GM19240 (cell line): Measurements from ENCODE around the gene F12.
A peak's percentile ranks its signal among the peaks of the same experiment; 100 is the strongest.
"Not testable (repeated sequence)": the region's sequence is repeated elsewhere in the genome, so short reads cannot be mapped to it uniquely, and the experiment has no call there.

Source experiments
- DNase-seq: peaks from one replicate; pipeline ENCODE4 v3.0.0; 2011; ENCODE audit warnings: low spot score; ENCODE audit not compliant: insufficient read length

F12 gene

DNA sequence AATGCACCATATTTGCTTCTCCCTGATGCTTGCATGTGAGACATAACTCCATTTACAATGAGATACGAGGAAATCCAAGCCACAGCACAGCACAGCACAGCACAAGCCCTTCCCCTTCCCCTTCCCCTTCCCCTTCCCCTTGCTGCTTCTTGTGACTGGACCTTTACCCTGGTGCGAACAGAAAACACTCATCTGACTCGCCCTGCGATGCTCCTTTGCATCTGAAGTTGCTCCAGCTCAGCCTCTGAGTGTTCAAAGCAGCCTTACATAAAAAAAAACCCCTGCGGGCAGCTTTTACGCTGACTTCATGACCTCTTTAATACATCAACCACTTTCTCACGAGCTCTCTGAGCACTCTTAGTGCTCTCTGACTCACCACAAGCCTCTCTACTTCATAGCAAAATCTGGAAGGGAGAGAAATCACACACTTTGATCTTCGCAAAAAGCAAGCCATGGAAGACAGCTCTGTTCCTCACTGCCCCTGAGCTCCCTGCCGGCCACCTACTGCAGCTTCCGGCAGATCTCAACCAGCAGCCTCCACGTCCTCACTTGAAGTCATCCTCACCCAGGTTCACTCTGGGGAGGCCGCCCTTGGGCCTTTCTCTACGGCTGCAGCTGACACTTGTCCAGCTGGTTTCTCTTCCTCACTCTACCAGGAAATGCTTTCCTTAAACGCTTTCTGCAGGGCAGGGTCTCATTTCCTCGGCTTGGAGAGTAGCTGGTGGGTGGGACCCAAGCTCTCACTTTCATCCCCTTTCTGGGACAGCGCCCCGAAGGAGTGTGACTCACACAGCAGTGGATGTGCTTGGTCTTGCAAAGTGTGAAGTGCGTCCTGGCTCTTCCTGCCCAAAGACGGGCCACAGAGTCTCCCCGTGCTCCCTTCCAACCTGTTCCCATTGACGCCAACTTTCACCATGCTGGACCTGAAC is 19.9 kb downstream of the F12 start:
- DNase-seq = peak; percentile 62

DNA sequence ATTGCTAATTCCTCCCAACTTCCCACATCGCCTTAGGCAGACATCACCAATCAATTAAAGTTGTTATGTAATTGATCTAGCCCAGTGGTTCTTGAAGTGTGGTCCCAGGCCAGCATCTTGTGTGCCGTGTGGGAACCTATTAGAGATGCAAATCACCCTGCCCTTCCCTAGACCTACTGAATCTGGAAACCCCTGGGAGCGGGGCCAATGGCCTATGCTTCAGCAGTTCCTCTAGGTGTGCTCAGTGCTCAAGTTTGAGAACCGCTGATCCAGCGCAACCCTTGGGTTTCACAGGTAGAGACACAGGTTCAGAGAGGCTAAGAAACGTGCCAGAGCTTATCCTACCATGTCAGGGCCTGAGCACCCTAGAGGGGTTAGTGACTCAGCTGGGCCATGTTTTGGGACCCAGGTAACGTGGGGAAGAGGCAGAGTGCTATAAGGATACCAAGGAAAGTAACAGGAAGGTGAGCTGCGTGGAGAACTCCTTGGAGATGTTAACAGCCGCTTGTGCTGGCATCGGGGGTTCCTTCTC is 20.8 kb downstream of the F12 start:
- DNase-seq = no peak

DNA sequence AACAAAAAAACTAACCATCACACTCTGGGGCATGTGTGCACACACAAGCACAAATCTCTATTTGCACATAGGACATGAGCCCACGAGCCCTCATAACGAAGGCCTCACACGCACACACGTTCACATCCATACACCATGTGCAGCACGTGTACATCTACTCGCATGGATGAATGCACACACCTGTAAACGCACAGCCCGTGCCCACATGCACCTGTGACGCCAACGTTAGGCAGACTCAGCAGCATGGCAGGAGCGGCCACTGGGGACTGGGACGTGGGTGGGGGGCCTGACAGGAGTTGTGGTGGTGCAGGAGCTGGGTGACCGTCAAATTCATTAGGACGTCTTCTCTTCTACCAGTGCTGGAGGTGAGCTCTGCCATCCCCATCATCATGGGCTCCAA is 22.0 kb downstream of the F12 start:
- DNase-seq = no peak

DNA sequence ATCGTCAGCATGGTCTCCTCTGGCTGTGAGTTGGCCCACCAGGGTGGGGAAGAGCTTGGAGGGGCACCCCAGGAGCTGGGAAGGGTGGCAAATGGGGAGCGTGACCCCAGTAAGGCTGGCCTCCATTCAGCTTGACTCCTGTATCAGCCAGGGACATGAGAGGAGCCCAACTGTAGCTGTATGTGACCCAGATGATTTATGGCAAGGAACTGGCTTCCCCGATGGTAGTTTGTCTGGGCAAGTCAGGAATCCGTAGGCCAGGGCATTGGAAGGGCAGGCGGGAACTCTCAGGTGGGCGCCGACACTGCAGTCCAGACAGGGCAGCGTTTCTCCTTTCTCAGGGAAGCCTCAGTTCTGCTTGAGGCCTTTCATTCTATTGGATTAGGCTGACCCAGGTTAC is 22.8 kb downstream of the F12 start:
- DNase-seq = no peak

DNA sequence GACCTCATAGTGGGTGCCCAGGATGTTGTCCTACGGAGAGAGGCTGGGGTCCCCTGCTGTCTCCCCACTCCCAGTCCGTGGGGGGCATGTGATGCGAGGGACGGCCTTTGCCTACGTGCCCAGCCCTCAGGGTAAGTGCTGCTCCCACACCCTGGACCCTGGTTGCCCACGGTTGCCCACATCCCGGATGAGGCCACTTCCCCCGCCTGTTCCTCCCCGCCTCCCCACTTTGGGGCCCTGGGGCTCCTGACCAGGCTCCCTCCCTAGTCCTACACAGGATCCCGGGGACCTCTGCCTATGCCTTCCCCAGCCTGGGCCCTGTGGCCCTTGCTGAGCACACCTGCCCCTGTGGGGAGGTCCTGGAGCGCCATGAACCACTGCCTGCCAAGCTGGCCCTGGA is 23.6 kb downstream of the F12 start:
- no peak for DNase-seq

DNA sequence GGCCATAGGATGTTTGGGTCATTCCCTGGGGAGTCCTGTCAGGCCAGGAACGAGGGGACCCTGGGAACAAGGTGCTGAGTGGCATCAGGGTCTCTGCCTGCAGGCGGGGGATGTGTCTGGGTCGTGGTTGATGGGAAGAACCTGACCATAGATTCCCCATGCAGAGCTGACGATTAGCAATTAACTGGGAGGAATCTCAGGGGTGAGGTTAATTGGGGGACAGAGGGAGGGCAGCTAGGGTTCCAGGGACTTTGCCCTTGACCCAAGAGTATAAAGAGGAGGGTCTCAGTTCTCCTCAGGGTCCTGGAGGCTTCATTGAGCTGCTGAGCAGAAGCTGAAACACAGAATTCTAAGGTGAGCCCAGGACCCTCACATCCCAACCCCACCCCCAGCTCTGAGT is 25.2 kb downstream of the F12 start, which contains the start of gene SLC34A1:
Gene SLC34A1, plus strand, starts transcription at position 301 of the 400 bp plus-strand sequence. CDS start 1,308 bp downstream, outside the sequence.
- no peak for DNase-seq

DNA sequence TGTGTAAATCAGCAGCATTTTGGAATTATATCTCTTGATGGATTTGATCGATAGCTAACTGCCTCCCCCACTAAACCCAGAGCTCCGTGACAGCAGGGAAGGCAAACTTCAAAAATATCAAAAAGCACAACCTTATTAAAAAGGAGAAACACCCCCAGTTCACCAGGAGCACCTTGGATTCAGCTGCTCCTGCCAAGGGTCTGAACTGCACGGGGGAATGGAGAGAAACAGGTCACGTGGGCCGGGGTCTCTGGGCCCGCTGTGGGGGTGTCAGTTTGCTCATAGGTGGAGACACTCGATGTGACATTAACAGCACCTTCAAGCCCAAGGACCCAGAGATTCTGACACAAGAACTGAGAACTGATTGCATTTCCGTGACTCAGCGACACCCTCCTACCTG is 26.2 kb downstream of the F12 start:
- no peak for DNase-seq

DNA sequence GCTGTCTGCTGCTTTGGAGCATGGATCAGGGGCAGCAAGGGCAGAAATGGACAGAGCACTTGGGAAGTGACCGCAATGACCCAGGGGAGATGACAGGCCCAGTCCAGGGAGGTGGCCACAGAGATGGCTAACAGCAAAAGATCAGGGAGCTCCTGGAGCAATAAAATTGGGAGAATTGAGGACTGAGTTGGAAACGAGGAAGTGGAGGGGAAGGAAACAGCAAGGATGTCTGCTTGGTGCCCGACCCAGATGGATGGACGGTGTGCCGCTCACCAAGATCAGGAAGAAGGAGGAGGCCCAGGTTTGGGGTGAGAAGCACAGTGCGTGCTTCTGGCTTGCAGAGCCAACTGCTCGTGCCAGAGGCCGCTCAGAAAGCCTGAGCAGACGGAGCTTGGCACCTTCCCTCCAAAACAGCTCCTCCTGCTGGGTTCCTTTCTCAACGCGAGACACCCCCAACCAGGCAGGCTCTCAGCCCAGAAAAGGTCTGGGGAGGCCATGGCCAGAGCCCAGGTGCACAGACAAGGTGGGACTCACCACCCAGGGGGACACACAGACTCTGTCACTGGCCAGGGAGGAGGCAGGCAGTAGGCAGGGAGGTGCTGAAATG is 26.8 kb downstream of the F12 start:
- DNase-seq = no peak

DNA sequence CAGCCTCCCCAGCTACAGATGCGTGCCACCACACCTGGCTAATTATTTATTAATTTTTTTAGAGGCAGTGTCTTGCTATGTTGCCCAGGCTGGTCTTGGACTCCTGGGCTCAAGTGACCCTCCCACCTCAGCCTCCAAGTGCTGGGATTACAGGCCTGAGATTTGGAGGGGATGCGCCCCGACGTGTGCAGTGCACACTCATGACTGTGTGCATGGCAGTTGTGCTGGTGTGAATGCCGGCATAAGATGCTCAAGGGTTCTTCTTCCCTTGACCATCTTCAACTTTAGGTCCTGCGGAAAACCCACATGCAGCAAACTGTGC is 28.6 kb downstream of the F12 start:
- DNase-seq = no peak

DNA sequence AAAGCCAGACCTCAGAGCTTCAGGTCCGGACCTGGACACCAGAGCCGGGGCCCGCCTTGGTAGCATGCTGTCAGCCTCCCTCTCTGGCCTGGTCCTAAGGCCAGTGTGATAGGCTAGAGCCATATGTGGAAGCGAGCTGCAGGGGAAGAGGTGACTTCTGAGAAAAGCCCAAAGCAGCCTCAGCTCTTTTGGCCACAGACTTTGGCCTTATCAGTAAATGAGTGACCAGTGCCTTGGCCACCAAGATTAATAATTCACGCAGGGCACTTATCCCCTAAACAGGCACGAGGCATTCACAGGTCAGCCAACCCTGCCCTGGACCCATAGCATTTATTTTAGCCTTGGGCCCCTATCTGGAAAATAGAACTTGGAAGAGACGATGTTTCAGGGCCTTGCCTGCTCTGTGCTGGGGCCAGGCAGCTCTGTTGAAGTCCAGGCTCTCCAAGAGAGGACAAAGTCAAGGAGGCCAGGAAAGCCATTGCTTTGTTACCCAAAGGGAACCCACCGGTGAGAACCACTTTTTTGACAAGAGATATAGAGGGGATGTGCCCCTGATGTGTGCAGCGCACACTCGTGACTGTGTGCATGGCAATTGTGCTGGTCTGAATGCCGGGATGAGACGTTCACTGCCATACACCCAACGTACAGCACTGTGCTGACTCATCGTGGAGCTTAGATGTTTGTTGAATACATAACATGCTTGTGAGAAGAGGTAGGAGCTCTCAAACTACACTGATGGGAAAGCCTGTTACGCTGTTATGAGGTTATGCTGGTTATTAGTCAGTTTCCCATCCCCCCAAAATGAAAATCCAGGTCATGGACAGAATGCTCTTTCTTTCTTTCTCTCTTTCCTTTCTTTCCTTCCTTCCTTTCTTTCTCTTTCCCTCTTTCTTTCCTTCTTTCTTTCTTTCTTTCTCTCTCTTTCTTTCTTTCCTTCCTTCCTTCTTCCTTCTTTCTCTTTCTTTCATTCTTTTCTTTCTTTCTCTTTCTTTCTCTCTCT is 30.2 kb downstream of the F12 start:
- DNase-seq = no peak

DNA sequence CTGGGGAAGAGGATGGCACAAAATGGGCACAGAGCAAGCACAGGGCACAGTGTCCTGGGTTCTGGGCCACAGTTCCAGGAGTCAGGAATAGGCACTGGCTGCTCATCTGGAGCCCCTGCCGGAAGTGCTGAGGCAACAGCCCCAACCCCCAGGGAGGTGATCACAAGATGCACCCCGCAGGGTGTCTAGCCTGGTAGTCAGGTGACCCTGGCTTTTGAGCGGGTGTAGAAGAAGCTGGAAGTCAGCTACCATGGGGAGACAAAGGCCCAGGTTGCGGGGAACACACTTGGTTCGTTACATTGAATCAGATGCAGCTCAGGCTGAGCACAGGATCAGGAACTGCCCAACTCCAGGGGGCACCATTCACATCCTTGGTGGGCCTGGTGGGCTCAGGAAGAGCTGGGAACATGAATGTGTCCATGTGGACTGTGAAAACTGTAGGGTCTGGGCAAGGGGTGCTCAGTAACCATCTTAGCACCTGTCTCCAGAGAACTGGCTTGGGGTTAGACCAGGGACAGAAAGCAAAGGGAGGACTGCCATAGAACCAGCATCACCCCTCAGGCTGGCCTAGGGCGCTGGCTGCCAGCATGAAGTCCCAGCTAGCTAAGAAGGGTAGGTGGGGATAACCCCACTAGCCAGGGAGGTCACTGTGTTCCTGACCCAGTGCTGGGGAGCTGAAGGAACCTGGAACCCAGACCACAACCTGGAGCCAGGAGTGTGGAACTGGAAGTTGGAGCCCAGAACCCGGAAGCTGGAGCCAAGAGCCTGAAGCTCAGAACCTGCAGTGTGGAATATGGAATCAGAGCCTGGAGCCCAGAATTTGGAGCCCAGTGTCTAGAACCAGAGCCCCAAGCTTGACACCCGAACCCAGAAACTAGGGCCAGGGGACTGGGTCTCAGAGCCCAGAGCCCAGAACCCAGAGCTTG is 31.2 kb downstream of the F12 start:
- no peak for DNase-seq

DNA sequence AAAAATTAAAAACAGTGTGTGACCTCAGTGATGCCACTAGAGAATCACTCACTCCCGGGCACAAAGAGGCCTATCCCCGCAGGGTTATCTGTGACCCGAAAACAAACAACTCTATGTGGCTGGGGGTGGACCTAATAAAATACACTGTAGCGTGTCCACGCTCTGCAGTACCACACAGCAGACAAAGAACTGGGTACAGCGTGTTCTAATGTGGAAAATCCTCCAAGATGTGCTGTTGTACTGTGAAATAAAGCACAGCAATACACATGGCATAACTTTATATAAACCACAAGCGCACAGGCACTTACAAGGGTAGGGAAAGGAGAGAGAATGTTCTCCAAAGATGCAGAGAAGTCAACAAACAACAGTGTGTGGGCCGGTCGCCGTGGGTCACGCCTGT is 33.3 kb downstream of the F12 start:
- no peak for DNase-seq

DNA sequence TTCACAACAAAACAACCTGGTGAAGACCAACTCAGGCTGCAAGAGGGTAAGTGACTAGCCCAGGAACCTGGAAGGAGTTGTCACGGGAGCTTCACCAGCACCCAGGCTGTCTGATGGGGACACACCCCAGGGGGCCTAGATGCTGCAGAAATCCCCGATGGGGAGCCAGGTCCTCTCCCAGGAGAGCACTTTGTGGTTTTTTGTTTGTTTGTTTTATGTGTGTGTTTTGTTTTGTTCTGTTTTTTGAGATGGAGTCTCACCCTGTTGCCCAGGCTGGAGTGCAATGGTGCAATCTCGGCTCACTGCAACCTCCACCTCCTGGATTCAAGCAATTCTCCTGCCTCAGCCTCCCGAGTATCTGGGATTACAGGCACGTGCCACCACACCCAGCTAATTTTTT is 33.8 kb downstream of the F12 start:
- not testable (repeated sequence) for DNase-seq

DNA sequence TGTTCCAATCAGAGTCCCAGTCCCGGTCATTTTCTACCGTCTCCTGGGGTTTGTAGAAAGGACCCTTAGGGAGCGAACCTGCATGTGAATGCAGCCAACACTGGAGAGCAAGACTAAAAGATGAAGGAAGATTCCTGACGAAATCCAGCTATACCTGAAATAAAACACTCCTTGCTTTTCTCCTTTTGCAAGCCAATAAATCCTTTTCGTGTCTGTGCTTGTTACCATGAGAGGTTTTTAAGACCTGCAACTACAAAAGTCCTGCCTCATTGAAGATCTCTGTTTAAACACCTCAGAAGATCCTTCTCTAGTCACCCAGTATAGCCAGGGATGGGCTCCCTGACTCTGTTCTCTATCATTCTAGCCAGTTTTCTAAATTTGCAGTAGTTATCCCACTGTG is 35.2 kb downstream of the F12 start:
- no peak for DNase-seq

DNA sequence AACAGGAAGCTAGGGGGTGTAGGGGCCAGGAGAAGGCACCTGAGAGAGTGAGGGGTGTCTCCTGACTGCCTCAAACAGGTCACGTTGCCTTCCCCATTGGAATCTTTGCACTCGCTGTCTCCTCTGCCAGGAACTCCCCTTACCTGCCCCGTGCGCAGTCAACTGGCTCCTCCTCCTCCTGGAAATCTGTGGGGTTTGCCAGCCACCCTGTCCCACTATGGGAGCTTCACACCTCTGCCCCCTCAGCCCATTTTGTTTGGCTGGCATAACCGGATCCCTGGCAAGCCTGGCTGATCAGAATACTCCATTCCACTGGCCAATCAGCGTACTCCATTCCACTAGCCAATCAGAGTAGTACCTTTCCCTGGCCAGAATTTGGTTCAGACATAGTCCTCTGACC is 35.6 kb downstream of the F12 start:
- DNase-seq = no peak

DNA sequence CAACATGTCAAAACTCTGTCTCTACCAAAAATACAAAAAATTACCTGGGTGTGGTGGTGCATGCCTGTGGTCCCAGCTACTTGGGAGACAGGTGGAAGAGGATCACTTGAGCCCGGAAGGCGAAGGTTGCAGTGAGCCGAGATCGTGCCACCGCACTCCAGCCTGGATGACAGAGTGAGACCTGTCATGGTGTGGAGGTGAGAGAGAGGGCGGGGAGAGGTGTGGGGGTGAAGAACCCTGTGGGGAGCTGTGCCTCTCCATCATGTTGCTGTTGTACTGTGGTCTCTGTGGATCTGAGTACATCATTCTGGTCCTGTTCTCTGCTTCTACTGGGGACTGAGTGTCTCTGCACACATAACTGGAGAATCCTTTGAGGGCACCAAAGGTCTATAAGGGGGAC is 36.5 kb downstream of the F12 start:
- no peak for DNase-seq

DNA sequence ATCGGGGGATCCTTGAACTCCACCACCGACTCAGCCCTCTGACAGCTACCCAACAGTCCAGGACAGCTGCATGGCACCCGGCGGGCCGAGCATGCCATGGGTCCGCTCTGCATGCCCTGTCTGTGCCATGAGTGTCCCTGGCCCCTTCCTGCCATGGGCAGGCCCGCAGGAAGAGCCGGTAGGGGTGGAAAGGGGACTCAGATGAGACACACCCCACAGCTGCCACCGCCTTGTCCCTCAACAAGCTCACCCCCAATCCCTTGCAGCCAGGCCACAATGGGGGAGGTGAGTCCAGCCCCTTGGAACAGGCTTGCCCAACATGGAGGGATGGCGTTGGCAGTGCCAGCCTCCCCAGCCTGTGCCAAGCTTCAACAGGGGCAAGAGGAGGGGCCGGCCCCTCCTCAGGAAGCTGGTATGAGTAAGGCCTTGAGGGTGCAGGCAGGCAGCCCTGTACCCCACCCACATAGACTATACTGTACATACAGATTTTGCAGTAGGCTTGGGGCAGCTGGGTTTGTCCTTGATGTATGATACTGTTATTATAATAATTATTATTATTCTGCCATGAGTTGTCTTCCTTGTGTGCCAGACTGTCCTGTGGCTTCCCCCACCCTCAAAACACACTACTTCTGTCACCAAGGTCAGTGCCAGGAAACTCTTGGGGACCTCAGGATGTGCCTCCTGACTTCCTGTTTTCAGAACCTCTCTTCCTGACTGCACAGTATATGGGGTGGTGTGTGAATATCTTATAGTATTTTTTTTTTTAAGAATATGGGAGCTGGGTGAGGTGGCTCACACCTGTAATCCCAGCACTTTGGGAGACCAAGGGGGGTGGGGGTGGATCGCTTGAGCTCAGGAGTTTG is 37.1 kb downstream of the F12 start:
- DNase-seq = no peak

DNA sequence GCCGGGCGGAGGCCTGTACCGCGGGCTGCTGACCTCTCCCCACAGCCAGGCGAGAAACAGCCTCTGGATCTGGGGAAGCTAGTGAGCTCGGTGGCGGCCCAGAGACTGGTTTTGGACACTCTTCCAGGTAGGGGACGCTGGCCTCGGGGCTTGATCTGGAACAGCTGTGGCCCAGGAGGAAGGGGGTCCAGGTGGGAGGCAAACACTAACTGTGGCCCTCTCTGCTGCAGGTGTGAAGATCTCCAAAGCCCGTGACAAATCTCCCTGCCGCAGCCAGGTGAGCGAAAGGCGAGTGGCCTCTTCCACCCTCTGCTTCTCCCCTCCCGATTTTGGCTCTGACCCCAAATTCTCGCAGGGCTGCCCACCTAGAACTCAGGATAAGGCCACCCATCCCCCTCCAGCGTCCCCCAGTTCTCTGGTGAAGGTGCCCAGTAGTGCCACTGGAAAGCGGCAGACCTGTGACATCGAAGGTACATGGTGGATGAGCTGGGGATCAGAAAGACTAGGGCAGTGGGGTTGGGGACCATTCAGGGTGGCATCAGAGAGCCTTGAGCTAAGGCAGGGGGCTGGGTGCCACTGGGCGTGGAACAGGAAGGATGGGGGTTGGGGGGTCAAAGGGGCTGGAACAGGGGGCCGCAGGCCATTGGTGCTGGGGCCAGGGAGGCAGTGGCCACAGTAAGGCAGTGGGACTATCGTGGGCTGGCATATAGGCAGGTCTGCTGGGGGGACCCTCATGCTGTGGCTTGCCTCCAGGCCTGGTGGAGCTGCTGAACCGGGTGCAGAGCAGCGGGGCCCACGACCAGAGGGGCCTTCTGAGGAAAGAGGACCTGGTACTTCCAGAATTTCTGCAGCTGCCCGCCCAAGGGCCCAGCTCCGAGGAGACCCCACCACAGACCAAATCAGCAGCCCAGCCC is 38.0 kb downstream of the F12 start:
- no peak for DNase-seq
